Glomerular endothelial cell (primary cell): ENCODE data around the gene CXCR4. TPM values are rescaled to one million over a fixed set of nuclear protein-coding genes. Genes with fewer than 3 reads are reported as not detected.
"Not testable (repeated sequence)": the region's sequence is repeated elsewhere in the genome, so short reads cannot be mapped to it uniquely, and the experiment has no call there.

Experiments used
- DNase-seq: peaks from one replicate; pipeline ENCODE4 v3.0.0-alpha.2; 2011; ENCODE audit warnings: low read depth, low spot score; ENCODE audit errors: extremely low read depth
- total RNA-seq: library from RNA; depleted of rRNA; stranded (reverse); fragments of >200 nt; gene quantifications from 2 replicates; pipeline ENCODE4 v1.2.3, GENCODE V29; 2015

CXCR4 gene
- total RNA-seq, 1 donor from 2014 or later, result 211 TPM

GRCh38 chr2:136115183-136115761 is 2.7 kb downstream of the CXCR4 start:
- DNase-seq, result no peak

- no peak for DNase-seq
These were observed 3.6 kb downstream of the CXCR4 start for GRCh38 chr2:136114382-136114781.

- no peak for DNase-seq
These were observed 4.6 kb downstream of the CXCR4 start for GRCh38 chr2:136113209-136113971.

GRCh38 chr2:136112317-136113208 is 5.4 kb downstream of the CXCR4 start:
- no peak for DNase-seq

- DNase-seq, result no peak
These were observed 6.2 kb downstream of the CXCR4 start for GRCh38 chr2:136111711-136112110.

- DNase-seq, result no peak
These were observed 7.4 kb downstream of the CXCR4 start for GRCh38 chr2:136110526-136110925.

- no peak for DNase-seq
These were observed 9.5 kb downstream of the CXCR4 start for GRCh38 chr2:136108463-136108862.

- DNase-seq, result no peak
These were observed 10.6 kb downstream of the CXCR4 start for GRCh38 chr2:136107051-136108033.

GRCh38 chr2:136106505-136106904 is 11.4 kb downstream of the CXCR4 start:
- no peak for DNase-seq

GRCh38 chr2:136104977-136105376 is 13.0 kb downstream of the CXCR4 start:
- no peak for DNase-seq

- no peak for DNase-seq
These were observed 16.9 kb downstream of the CXCR4 start for GRCh38 chr2:136101042-136101441.

GRCh38 chr2:136098441-136098840 is 19.5 kb downstream of the CXCR4 start:
- DNase-seq, result no peak

- no peak for DNase-seq
These were observed 24.4 kb downstream of the CXCR4 start for GRCh38 chr2:136093583-136093982.

- DNase-seq, result no peak
These were observed 26.1 kb downstream of the CXCR4 start for GRCh38 chr2:136091899-136092298.

- DNase-seq, result not testable (repeated sequence)
These were observed 30.0 kb downstream of the CXCR4 start for GRCh38 chr2:136087901-136088460.

- DNase-seq, result no peak
These were observed 31.5 kb downstream of the CXCR4 start for GRCh38 chr2:136086253-136087016.

- DNase-seq, result no peak
These were observed 32.3 kb downstream of the CXCR4 start for GRCh38 chr2:136085453-136086209.

GRCh38 chr2:136081582-136082210 is 36.3 kb downstream of the CXCR4 start:
- no peak for DNase-seq
